Gastrocnemius medialis (tissue), 4 donors: Measurements from ENCODE around the gene ASMTL. TPM values are rescaled to one million over a fixed set of nuclear protein-coding genes. Genes with fewer than 3 reads are reported as not detected.

Experiments used
- ATAC-seq, 2 donors: fragments of 150-250 bp; one replicate each; pipeline ENCODE4 v1.9.1; 2016
- DNase-seq, 2 donors: peaks; one replicate each; pipeline ENCODE4 v3.0.0-alpha.2; 2019
- H3K27ac ChIP-seq, 4 donors: fragments of 200-600 bp; sonication (generic); 1 replicate in 1 of 4; 2 replicates in 3 of 4; pipeline ENCODE4 v1.5.1; 2016 to 2018; ENCODE audit warnings: mild to moderate bottlenecking in 2 of 4, moderate library complexity in 1 of 4
- H3K27me3 ChIP-seq, 3 donors: fragments of 200-600 bp; sonication (generic) in 2 of 3; 1 replicate in 1 of 3; 2 replicates in 2 of 3; pipeline versions ENCODE4 v1.5.1 to v1.6.0; 2016 to 2019; ENCODE audit warnings: mild to moderate bottlenecking in 1 of 3, moderate library complexity in 1 of 3
- H3K36me3 ChIP-seq, 2 donors: fragments of 200-600 bp; sonication (generic) in 1 of 2; one replicate each; pipeline ENCODE4 v1.5.1; 2017 to 2018
- H3K4me1 ChIP-seq, 2 donors: fragments of 200-600 bp; sonication (generic) in 1 of 2; one replicate each; pipeline ENCODE4 v1.5.1; 2016 to 2017; ENCODE audit warnings: mild to moderate bottlenecking in 2 of 2
- H3K4me3 ChIP-seq, 4 donors: fragments of 200-600 bp; sonication (generic) in 3 of 4; 1 replicate in 1 of 4; 2 replicates in 3 of 4; pipeline ENCODE4 v1.5.1; 2016 to 2019; ENCODE audit warnings: mild to moderate bottlenecking in 2 of 4
- H3K9me3 ChIP-seq, 3 donors: fragments of 200-600 bp; sonication (generic) in 2 of 3; 1 replicate in 1 of 3; 2 replicates in 2 of 3; pipeline ENCODE4 v1.5.1; 2016 to 2019
- CTCF ChIP-seq, 5 experiments: fragments of 450-650 bp in 3 of 5; fragments of 200-600 bp in 2 of 5; sonication (generic) in 2 of 5; IDR thresholded peaks in 4 of 5; conservative IDR thresholded peaks in 1 of 5; 1 replicate in 4 of 5; 2 replicates in 1 of 5; pipeline ENCODE4 v1.5.1; 2016 to 2019; ENCODE audit warnings: antibody characterized with exemption in 5 of 5, mild to moderate bottlenecking in 3 of 5, moderate library complexity in 3 of 5
- POLR2A ChIP-seq, 2 donors: fragments of 450-650 bp; IDR thresholded peaks; one replicate each; pipeline ENCODE4 v1.6.1; 2017; ENCODE audit warnings: antibody characterized with exemption in 2 of 2, mild to moderate bottlenecking in 2 of 2, moderate library complexity in 2 of 2
- in situ Hi-C, 4 donors: fragments of 200-750 bp; cut with MboI; loops; one replicate each; pipeline versions ENCODE4 v1.15.0 to v1.8.0; 2017; ENCODE audit warnings: low sequenced_read_pairs in 4 of 4
- intact Hi-C: fragments of 100-400 bp; cut with DNase I; formaldehyde crosslinking; loops from one replicate; pipeline ENCODE4 v1.15.1; 2023; ENCODE audit warnings: low total_unique reads
- total RNA-seq, 4 donors: library from RNA; depleted of rRNA; stranded (reverse); fragments of >200 nt; gene quantifications; one replicate each; pipeline versions ENCODE4 v1.1.0 to v1.2.3, GENCODE V29; 2016

ASMTL gene
- total RNA-seq, 4 donors from 2014 or later: 13.6 to 19.5 (median 13.9) TPM

- H3K27ac ChIP-seq: no peak overlapping the region
- H3K9me3 ChIP-seq: no peaks in the 10 kb centered on the region
- no peaks in the 10 kb centered on the region for H3K4me1 ChIP-seq
- intact Hi-C loops: no loop called here
- in situ Hi-C loops: no loop called here
- no peak for TF ChIP-seq CTCF (IDR thresholded peaks at IDR 0.05 in 4 of 5, conservative IDR thresholded peaks at IDR 0.05 in 1 of 5)
- TF ChIP-seq POLR2A (IDR thresholded peaks at IDR 0.05): no peak
- ATAC-seq (no peak), DNase-seq (no peak)
- peaks cover 0 to 43% of the 10 kb centered on the region in 2 donors for H3K36me3 ChIP-seq
- H3K4me3 ChIP-seq: no peak overlapping the region
- no peaks in the 10 kb centered on the region for H3K27me3 ChIP-seq
Measured at GRCh38 chrX:1400049-1400448, 52.7 kb downstream of the ASMTL start.

DNA sequence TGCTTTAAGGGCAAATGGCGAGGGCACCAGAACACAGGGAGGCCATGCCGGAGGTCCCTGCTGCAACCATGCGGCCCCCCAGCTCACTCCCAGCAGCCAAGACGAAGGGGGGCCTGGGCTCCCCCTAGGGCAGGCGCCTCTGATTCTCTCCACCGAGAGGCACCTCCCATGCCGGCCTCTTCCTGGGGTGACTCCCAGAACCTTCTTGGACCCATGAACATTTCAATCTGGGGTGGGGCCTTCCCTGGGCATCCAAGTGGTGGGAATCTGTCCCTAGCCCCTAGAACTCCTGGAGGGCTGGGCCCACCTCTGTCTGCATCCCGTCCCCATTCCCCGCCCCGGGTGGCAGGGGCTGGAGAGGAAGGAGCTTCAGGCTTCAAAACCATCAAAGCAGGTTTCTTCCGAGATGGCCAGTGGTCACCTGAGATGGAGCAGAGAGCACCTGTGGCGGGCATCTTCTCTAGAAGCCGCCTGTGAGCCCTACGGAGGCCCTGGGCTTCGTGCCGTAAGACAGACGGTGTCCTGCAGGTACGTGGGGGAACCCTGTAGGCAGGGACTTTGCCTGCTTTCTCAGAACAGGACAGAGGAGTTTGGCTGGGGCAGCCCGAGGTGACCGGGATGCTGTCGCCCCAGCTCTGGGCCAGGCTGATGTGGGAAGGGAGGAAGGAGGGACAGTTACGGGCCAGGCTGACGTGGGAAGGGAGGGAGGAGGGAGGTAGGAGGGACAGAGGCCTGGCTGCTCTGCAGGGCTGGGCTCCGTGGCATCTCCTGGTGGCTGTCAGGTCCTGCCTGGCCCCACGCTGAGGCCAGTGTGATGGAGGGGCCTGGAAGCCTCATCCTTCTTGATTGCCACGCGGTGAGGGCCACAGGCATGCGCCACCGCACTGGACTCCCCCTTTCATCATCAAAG is 54.0 kb downstream of the ASMTL start:
- Histone ChIP-seq H3K27me3 (no peaks in the 10 kb centered on the region), H3K9me3 (no peaks in the 10 kb centered on the region), H3K27ac (no peak overlapping the region), H3K4me1 (peaks cover 4 to 9% of the 10 kb centered on the region in 2 donors), H3K36me3 (peaks cover 0 to 33% of the 10 kb centered on the region in 2 donors), H3K4me3 (no peak overlapping the region)
- in situ Hi-C loops: loop anchor here in 1 of 4 donors (10.0 kb wide), 1 partner anchor 56 kb away; the partner anchor contains the start of gene ASMTL
- DNase-seq (no peak), ATAC-seq (no peak)
- TF ChIP-seq CTCF (IDR thresholded peaks at IDR 0.05 in 4 of 5, conservative IDR thresholded peaks at IDR 0.05 in 1 of 5) (no peak), POLR2A (IDR thresholded peaks at IDR 0.05) (no peak)
- intact Hi-C loops: loop anchor here (10.0 kb wide), 2 partner anchors 404 to 1206 kb away; no protein-coding TSS in a partner anchor

DNA sequence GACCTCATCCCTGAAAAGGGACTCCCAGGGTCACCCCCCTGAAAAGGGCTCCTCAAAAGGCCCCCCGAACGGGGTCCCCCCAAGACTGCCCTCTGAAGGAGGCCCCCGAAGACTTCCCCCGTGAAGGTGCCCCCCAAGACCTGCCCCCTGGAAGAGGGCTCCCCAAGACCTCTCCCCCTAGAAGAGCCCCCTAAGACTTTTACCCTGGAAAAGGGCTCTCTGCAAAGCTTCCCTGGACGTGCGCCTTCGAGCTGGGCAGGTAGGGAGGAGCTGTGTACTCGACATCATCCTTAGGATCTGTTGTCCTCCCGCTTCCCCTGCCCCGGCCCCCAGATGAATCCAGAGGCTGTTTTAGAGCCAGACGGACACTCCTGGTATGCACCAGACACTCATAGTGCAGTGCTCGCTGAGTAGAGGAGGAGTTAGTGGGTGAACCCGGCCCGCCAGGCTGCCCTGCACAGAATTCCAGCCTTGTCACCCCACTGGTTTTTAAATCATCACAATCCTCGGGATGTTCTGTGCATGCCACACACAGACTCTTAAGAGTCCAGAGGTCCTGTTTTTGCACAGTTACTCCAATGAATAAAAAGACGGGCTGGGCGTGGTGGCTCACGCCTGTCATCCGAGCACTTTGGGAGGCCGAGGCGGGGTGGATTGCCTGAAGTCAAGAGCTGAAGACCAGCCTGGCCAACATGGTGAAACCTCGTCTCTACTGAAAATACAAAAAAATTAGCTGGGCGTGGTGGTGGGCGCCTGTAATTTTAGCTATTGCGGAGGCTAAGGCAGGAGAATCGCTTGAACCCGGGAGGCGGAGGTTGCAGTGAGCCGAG is 55.1 kb downstream of the ASMTL start:
- Histone ChIP-seq H3K4me3 (no peak overlapping the region), H3K27me3 (no peaks in the 10 kb centered on the region), H3K4me1 (peaks cover 8 to 18% of the 10 kb centered on the region in 2 donors), H3K36me3 (peaks cover 0 to 23% of the 10 kb centered on the region in 2 donors), H3K27ac (no peak overlapping the region), H3K9me3 (no peaks in the 10 kb centered on the region)
- DNase-seq (no peak), ATAC-seq (no peak)
- intact Hi-C loops (loop anchor here (10.0 kb wide), 2 partner anchors 403 to 1207 kb away; no protein-coding TSS in a partner anchor), in situ Hi-C loops (loop anchor here in 1 of 4 donors (10.0 kb wide), 1 partner anchor 57 kb away; the partner anchor contains the start of gene ASMTL)
- TF ChIP-seq CTCF (IDR thresholded peaks at IDR 0.05 in 4 of 5, conservative IDR thresholded peaks at IDR 0.05 in 1 of 5) (no peak), POLR2A (IDR thresholded peaks at IDR 0.05) (no peak)

DNA sequence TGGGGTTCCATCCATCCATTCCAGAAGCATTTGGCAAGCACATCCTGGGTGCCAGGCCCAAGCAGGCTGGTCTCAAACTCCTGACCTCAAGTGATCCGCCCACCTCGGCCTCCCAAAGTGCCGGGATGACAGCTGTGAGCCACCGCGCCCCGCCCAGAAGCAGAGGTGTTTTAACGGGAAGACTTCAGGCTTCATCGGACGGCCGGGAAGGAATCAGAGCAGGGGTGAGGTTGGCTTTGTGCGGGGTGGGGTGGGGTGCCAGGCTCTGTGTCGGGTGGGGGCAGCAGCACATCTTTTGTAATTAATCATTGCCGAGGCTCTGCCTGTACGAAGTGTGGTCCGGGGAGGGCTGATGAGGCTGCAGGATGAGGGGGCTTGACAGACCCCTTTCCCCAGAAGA is 55.7 kb downstream of the ASMTL start:
- Histone ChIP-seq H3K9me3 (no peaks in the 10 kb centered on the region), H3K27ac (no peak overlapping the region), H3K4me1 (peaks cover 8 to 18% of the 10 kb centered on the region in 2 donors), H3K27me3 (no peaks in the 10 kb centered on the region), H3K4me3 (no peak overlapping the region), H3K36me3 (peaks cover 0 to 21% of the 10 kb centered on the region in 2 donors)
- TF ChIP-seq POLR2A (IDR thresholded peaks at IDR 0.05) (no peak), CTCF (IDR thresholded peaks at IDR 0.05 in 4 of 5, conservative IDR thresholded peaks at IDR 0.05 in 1 of 5) (no peak)
- intact Hi-C loops: loop anchor here (10.0 kb wide), 2 partner anchors 402 to 1208 kb away; no protein-coding TSS in a partner anchor
- in situ Hi-C loops: loop anchor here in 1 of 4 donors (10.0 kb wide), 1 partner anchor 58 kb away; the partner anchor contains the start of gene ASMTL
- ATAC-seq (no peak), DNase-seq (peak in 1 of 2 donors; percentile 8)
